Hindlimb muscle (tissue), 1 donor: ENCODE data around the gene RFTN2. TPM values are rescaled to one million over a fixed set of nuclear protein-coding genes. Genes with fewer than 3 reads are reported as not detected.
"Not testable (repeated sequence)": the region's sequence is repeated elsewhere in the genome, so short reads cannot be mapped to it uniquely, and the experiment has no call there.

Experiments
- DNase-seq: peaks from one replicate; pipeline ENCODE4 v3.0.0-alpha.2; 2013
- polyA plus RNA-seq: library from polyadenylated mRNA; unstranded; fragments of 120-200 nt; gene quantifications from one replicate; pipeline ENCODE4 v1.2.1, GENCODE V29; 2013; ENCODE audit not compliant: insufficient read length

The RFTN2 gene
- polyA plus RNA-seq = 13.2 TPM

- peak; percentile 43 for DNase-seq
These were observed at the start of gene RFTN2 for GRCh38 chr2:197675246-197675645. TSS of gene RFTN2 (minus strand) at chr2:197675587. CDS start at chr2:197675458, 129 bp downstream.

GRCh38 chr2:197717863-197718262 lies 42.5 kb upstream of the RFTN2 start:
- no peak for DNase-seq

DNA sequence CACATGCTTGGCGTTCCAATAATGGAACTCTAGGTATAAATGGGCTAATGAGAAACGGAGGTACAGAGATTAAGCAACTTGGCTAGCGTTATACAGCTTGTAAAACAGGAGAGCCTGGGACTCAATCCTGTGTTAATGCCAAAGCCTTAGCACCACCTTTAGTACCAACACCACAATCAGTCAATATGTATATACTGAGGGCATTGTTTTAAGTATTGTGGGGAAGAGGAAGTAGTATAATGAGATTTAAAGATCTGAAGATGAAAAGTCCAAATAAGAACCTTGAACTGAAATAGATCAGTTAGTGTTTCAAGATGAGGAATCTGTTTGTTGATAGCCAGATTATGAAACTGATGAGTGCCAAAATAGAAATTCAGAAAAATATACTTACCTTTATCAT lies 37.9 kb upstream of the RFTN2 start:
- no peak for DNase-seq

DNA sequence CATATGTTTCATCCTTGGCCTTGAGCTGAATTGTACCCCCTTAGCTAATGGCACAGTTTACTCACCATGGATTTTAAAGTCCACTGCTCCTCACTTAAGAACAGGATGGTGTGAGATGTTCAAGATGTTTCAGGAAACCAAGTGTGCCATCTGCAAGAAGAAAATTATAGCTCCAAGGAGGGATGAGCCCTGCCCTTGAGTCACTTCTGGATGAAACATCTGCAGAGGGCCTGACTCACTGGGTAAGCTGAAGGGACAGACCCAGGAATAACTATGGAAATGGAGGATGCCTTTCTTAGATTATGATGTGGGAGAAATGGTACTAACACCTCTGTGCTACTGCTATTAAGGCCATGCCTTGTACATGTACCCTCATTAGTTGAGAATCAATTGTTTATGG lies 36.2 kb upstream of the RFTN2 start:
- no peak for DNase-seq

DNA sequence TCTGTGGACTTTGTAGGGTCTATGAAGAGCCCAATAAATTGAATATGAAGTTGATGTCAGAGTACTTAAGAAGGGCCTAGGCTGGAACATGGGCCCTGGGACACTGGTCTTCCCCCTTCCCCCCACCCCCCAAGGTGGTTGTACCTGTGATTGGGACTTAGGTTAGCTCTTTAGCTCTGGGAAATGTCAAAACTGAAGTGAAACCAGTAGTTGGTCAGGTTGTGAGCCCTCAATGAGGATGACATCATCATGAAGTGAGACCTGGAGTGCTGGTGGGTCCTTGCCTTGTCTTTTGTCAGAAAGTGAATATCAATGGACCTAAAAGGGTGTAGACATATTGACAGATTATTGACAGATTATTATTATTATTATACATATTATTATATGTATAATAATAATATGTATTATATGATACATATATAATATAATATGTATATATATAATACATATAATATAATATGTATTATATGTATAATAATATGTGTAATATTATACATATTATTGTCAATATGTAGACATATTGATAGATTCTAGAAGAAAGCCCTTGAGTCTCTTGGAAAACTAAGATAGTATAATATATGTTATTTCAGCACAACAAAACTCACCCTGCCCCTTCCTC lies 35.1 kb upstream of the RFTN2 start:
- DNase-seq = no peak

GRCh38 chr2:197709140-197709539 lies 33.8 kb upstream of the RFTN2 start:
- not testable (repeated sequence) for DNase-seq

DNA sequence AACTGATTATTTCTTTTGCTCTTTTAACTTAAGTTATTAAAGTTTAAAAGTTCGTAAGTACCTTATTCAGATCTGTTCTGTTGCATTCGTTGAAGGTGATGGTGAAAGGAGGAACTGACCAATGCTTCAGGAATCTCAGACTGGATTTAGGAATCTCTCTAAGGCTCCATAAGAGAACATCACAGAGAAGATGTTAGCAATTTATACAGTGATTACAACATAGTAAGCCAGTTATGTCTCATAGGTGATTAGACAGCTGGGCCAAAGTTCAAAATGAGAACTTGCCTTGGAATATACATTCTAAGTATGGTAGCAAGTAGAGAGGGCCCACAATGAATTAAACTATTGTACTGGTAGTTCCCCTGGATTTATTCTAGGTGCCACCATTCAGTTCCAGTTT lies 32.9 kb upstream of the RFTN2 start:
- no peak for DNase-seq

GRCh38 chr2:197707316-197708213 lies 32.2 kb upstream of the RFTN2 start:
- DNase-seq = peak; percentile 14

DNA sequence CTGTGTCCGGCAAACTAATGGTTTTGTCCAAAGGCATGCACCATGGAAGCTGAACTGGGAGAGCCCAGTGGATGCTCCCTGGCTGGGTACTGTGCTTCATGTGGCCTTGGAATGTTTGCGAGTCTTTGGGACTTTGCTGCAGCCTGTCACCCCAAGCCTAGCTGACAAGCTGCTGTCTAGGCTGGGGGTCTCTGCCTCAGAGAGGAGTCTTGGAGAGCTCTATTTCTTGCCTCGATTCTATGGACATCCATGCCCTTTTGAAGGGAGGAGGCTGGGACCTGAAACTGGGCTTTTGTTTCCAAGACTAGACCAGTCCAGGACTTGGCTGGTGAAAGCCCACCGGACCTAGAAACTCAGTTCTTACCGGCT lies 31.4 kb upstream of the RFTN2 start:
- DNase-seq = no peak

DNA sequence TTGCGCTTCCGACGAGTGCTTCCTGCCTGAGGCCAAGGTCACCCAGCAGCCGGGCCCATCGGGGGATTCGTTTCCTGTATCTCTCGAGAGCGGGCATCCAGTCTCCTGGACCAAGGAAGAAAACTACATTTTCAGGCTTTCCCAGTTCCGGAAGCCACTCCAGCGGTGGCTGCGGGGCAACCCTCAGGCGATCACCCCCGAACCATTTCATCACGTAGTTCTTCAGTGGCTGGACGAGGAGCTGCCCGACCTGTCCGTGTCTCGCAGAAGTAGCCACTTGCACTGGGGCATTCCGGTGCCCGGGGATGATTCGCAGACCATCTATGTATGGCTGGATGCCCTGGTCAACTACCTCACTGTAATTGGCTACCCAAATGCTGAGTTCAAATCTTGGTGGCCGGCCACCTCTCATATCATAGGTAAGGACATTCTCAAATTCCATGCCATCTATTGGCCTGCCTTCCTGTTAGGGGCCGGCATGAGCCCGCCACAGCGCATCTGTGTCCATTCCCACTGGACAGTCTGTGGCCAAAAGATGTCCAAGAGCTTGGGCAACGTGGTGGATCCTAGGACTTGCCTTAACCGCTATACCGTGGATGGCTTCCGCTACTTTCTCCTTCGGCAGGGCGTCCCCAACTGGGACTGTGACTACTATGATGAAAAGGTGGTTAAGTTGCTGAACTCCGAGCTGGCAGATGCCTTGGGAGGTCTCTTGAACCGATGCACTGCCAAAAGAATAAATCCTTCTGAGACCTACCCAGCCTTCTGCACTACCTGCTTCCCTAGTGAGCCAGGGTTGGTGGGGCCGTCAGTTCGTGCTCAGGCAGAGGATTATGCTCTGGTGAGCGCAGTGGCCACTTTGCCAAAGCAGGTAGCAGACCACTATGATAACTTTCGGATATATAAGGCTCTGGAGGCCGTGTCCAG lies 30.8 kb upstream of the RFTN2 start:
- peak; percentile 19 for DNase-seq

DNA sequence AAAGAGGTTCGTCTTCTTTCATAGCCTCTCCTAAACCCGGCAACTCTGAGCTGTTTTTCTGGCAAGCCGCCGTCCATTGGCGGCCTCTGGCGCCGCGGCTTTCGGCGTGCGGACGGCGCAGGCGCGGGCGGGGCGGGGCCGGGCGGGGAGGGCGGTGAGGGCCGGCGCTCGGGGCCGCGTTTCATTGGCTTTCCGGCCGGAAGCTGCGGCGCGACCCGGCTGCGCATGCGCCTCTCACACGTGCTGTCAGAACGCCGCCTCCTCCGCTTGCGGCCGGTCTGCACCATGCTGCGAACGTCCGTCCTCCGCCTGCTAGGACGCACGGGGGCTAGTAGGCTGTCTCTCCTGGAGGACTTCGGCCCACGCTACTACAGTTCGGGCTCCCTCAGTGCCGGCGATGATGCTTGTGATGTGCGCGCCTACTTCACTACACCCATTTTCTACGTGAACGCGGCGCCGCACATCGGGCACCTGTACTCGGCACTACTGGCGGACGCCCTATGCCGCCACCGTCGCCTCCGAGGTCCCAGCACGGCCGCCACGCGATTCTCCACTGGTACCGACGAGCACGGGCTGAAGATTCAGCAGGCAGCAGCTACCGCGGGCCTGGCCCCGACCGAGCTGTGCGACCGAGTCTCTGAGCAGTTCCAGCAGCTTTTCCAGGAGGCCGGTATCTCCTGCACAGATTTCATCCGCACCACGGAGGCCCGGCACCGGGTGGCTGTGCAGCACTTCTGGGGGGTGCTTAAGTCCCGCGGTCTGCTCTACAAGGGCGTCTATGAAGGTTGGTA lies 29.9 kb upstream of the RFTN2 start, which contains the start of gene MARS2:
TSS of gene MARS2 (plus strand) at position 249 of the 791 bp plus-strand sequence. CDS start at position 286, 37 bp downstream.
- DNase-seq = peak; percentile 96

GRCh38 chr2:197704434-197705120 lies 29.2 kb upstream of the RFTN2 start:
- DNase-seq = no peak

DNA sequence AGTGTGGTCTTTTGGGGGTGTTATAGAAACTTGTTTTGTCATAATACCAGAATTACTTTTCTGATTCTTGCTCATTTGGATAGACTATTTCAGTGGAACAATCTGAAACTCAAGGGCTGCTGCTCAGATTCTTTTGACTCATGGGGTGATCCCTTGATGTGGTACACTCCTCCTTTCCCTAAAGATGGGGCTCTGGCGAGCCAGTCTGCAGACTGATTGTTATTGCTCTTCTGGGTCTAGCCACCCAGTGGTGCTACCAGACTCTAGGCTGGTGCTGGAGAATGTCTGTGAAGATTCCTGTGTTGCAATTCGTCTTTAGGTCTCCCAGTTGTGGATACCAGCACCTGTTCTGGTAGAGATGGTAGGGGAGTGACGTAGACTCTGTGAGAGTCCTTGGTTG lies 25.6 kb upstream of the RFTN2 start:
- DNase-seq = no peak

- not testable (repeated sequence) for DNase-seq
These were observed 24.3 kb upstream of the RFTN2 start for GRCh38 chr2:197699724-197700123.

DNA sequence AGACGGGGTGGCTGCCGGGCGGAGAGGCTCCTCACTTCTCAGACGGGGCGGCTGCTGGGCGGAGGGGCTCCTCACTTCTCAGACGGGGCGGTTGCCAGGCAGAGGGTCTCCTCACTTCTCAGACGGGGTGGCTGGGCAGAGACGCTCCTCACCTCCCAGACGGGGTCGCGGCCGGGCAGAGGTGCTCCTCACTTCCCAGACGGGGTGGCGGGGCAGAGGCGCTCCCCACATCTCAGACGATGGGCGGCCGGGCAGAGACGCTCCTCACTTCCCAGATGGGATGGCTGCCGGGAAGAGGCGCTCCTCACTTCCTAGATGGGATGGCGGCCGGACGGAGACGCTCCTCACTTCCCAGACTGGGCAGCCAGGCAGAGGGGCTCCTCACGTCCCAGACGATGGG lies 21.2 kb upstream of the RFTN2 start:
- not testable (repeated sequence) for DNase-seq

GRCh38 chr2:197695971-197696370 lies 20.6 kb upstream of the RFTN2 start:
- not testable (repeated sequence) for DNase-seq

GRCh38 chr2:197695206-197695605 lies 19.8 kb upstream of the RFTN2 start:
- DNase-seq = not testable (repeated sequence)

GRCh38 chr2:197677483-197677882 lies 2.1 kb upstream of the RFTN2 start:
- no peak for DNase-seq

DNA sequence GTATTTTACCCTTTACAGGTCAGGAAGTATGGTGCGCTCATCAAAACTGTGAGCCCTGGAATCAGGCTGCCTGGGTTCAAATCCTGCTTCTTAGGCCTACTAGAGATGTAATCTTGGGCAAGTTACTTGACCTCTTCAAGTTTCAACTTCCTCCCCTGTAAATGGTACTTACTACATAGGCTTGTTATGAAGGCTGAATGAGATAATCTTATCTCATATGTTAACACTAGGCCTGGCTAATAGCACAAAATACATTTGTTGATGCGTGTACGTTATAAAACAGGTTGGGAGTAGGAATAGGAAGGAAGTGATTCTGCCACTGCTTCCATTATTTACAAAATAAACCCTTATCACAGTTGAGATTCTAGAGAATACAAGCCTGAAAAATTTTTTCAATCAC lies 1.7 kb upstream of the RFTN2 start:
- no peak for DNase-seq

GRCh38 chr2:197675711-197676188 lies 363 bp upstream of the RFTN2 start:
- DNase-seq = peak; percentile 87

GRCh38 chr2:197674591-197674990 lies 796 bp downstream of the RFTN2 start:
- DNase-seq = peak; percentile 44
